ENCODE results near the gene CDADC1.
"Not testable (repeated sequence)": the region's sequence is repeated elsewhere in the genome, so short reads cannot be mapped to it uniquely, and the experiment has no call there.

The CDADC1 gene

DNA sequence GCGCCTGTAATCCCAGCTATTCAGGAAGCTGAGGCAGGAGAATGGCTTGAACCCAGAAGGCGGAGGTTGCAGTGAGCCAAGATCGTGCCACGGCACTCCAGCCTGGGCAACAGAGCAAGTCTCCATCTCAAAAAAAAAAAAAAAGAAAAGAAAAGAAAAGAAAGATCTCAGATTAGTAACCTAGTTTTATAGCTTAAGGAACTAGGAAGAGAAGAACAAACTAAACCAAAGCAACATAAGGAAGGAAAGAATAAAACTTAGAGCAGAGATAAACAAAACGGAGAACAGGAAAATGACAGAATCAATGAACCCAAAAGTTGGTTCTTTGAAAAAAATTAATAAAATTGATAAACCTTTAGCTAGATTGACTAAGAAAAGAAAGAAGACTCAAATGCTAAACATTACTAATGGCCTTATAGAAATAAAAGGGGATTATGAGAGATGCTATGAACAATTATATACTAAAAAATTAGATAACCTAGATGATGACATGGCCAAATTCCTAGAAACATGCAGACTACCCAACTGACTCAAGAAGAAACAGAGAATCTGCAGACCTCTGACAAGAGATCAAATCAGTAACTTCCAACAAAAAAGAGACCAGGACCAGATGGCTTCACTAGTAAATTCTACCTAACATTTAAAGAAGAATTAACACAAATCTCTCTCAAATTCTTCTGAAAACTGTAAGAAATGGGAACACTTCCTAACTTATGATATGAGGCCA is 68.2 kb downstream of the CDADC1 start:
- no peak for DNase-seq (ENCODE audit: low read depth)

DNA sequence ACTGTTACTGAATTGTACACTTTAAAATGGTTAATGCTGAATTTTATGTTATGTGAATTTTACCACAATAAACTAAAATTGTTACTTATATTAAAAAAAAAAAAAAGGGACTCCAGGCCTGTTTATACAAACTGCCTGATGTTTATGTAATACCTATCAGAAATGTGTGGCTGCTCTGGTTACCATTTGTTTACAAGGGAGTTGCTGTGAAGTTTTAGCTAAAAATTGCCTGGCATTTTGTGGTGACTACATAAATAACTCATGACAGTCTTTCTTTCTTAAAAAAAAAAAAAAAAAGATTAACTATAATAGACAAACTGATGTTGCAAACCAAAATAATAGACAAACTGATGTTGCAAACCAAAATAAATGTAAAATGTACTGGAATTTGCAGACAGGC is 71.8 kb downstream of the CDADC1 start:
- peak; percentile 50 for DNase-seq (ENCODE audit: low read depth)

DNA sequence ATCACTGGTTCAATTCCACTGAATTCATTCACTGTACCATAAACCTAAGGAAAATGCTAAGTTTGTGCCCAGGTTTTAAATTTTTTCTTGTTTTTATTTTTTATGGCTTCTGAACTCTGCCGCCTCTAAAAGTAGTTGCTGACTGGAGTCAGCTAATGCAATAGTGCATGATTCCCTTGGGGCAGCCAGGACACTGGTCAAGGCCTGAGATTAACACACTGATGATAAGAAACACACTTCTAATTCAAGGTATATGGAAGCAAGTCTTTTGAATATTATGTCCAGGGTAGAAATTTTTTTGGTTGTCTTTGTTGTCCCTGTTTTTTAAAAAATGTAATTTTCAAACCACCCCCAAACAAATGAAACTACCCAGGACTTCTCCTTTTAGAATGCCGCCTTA is 72.2 kb downstream of the CDADC1 start:
- DNase-seq (ENCODE audit: low read depth), result no peak

DNA sequence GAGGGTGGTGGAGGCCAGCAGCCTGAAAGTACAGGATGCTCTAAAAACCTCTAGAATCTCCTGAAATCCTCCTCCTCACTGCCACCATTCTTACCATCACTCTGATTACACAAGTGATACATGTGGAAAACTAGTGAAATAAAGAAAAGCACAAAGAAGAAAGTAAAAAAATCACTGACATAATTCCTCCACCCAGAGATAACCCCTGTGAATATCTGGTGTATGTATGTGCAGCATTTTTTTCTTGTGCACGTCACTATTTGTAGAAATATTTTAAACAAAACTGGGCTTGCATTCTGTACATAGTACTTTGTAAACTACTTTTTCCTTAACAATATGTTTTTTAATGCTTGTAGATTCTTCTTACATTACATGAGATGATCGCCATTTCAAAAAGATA is 73.2 kb downstream of the CDADC1 start:
- no peak for DNase-seq (ENCODE audit: low read depth)

- DNase-seq (ENCODE audit: low read depth), result no peak
These were observed 75.0 kb downstream of the CDADC1 start for GRCh38 chr13:49322702-49323101.

- no peak for DNase-seq (ENCODE audit: low read depth)
These were observed 75.6 kb downstream of the CDADC1 start for GRCh38 chr13:49323344-49323743.

DNA sequence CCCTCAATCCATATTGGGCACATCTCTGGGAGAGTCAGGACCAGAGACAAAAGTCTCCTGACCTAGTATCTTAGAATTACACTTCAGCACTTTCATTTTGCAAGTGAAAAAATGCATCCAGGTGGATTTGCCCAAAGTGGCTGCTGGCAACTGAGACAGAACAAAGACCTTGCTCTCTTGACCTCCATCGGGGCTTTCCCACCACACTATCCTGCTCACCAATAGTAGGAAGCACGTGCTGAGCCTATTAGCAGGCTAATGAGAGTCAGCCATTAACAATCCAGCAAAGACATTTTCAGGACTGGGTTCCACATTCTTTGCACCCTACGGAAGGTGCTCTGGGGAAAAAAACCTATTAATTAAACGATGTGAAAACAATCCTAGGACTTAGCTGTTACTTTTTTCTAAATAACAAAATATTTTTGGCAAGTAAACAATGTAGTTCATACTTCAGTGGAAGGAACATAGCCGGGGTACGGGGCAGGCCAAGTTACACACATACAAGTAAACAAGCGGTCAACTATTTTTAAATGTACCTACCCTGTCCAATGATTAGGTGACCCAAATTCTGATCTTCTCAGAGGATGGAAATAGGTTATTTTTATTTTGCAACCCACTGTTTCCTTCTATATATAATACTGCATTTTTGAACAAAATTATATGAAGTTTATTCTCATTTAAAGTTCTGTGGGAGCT is 78.6 kb downstream of the CDADC1 start:
- no peak for DNase-seq (ENCODE audit: low read depth)

DNA sequence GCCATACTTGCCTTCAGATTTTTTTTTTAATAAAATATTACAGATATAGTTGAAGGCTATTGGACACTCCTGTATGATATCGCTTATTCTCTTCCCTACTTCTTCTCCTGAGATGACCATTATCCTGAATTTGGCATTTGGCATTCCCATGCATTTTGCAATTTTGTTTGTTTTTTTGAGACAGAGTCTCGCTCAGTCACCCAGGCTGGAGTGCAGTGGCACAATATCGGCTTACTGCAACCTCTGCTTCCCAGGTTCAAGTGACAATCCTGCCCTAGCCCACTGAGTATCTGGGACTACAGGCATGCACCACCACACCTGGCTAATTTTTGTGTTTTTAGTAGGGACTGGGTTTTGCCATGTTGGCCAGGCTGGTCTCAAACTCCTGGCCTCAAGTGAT is 79.4 kb downstream of the CDADC1 start:
- DNase-seq (ENCODE audit: low read depth), result not testable (repeated sequence)

DNA sequence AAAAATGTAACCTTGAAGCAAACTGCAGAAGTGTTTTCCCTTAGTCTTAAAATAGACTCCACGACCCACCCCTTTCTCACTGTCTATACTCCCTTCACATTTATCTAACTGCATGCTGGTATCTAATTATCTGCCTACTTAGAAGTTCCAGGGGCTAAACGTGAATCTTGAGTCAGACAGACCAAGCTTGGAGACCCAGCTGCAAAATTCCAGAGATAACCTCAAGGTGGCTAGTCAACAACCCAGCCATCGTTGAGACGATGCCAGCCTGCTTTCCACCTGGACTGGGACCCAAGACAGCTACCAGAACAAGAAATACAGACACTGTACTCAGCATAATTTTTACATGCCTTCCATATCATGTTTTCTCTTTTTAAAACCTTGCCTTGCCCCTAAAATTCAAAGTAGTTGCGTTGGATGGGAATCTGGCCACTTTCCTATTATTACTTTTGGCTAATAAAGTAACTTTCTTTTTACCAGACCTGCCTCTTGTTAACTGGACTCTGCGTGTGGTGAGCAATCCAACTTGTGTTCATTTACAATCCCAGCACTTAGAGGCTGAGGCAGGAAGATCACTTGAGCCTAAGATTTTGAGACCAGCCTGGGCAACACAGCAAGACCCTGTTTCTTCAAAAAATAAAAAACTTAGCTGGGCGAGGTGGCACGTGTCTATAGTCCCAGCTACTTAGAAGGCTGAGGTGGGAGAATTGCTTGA is 82.3 kb downstream of the CDADC1 start:
- no peak for DNase-seq (ENCODE audit: low read depth)

- DNase-seq (ENCODE audit: low read depth), result no peak
These were observed 82.8 kb downstream of the CDADC1 start for GRCh38 chr13:49330546-49330864.

GRCh38 chr13:49336655-49337054 is 88.9 kb downstream of the CDADC1 start:
- DNase-seq (ENCODE audit: low read depth), result no peak

DNA sequence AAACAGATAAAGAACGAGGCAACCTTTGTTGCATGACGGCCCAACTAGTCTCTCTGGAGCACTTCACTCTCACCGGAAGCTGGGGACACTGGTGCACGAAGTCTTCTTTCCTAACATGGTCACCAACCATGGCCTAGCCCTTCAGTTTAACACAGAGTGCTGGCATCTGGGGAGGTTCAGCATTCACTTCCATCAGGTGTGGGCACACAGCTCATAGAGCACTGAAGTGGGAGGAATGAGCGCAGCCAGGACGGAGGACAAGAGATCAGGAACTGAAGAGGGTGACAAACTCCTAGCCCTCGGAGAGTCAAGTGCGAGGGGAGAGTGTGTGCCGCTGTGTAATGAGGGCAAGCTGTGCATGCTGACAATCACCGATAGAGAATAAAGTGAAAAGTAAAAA is 92.4 kb downstream of the CDADC1 start:
- no peak for DNase-seq (ENCODE audit: low read depth)

DNA sequence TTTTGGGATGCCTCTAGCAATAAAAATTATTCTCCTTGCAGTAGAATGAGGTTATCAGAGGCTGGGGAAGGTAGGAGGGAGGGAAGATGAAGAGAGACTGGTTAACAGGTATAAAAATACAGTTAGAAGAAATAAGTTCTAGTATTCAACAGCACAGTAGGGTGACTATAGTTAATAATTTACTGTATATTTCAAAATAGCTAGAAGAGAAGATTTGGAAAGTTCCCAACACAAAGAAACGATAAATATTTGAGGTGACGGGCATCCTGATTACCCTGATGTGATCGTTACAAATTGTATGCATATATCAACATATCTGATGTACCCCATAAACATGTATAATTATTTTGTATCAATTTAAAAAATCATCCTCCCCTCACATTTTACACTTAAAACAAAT is 93.8 kb downstream of the CDADC1 start:
- DNase-seq (ENCODE audit: low read depth), result no peak

GRCh38 chr13:49341941-49342340 is 94.2 kb downstream of the CDADC1 start:
- no peak for DNase-seq (ENCODE audit: low read depth)

- DNase-seq (ENCODE audit: low read depth), result peak; percentile 57
These were observed 94.7 kb downstream of the CDADC1 start for GRCh38 chr13:49342454-49342853.
